SHP77 treated with DMSO at 0.1 percent for 48 hours (cell line): ENCODE results near the gene CD244.
A peak's percentile ranks its signal among the peaks of the same experiment; 100 is the strongest.

ENCODE experiments used
- DNase-seq: peaks from one replicate; lab custom pipeline; 2025; lab: John Stamatoyannopoulos, UW

CD244 gene

DNA sequence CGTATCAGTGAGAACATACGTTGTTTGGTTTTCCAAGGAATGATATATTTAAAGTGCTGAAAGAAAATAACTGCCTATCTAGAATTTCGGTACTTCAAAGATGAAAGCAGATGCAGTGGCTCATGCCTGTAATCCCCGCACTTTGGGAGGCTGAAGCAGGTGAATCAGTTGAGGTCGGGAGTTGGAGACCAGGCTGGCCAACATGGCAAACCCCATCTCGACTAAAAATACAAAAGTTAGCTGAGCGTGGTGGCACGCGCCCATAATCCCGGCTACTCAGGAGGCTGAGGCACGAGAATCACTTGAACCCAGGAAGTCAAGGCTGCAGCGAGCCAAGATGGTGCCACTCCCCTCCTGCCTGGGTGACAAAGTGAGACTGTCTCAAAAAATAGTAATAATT, 16.4 kb downstream of the CD244 start:
- no peak for DNase-seq

DNA sequence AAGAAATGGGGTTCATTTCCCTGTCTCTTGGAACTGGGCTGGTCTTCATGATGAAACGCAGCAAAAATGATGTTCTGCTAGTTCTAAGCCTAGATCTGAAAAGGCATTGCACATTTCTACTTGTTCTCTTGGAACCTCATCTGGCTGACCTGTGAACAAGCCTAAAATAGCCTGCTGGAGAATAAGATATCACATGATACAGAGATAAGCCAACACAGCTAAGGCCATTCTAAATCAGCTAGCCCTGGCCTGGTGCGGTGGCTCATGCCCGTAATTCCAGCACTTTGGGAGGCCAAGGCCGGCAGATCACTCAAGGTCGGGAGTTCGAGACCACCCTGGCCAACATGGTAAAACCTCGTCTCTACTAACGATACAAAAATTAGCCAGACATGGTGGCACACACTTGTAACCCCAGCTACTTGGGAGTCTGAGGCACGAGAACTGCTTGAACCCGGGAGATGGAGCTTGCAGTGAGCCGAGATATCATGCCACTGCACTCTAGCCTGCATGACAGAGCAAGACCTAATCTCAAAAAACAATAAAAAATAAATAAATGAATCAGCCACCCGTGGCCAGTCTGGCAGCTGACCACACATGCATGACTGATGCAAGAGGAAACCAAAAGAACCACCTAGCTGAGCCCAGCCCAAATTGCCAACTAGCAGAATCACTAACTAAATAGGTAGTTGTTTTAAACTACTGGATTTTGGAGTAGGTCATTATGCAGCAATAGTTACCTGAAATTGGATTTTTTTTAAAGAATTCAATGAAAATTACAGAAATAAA, 18.0 kb downstream of the CD244 start:
- DNase-seq = no peak

- no peak for DNase-seq
Observed at GRCh38 chr1:160841079-160841478, 21.6 kb downstream of the CD244 start.

- no peak for DNase-seq
Observed at GRCh38 chr1:160839746-160840145, 22.9 kb downstream of the CD244 start.

GRCh38 chr1:160838888-160839287, 23.8 kb downstream of the CD244 start:
- no peak for DNase-seq

DNA sequence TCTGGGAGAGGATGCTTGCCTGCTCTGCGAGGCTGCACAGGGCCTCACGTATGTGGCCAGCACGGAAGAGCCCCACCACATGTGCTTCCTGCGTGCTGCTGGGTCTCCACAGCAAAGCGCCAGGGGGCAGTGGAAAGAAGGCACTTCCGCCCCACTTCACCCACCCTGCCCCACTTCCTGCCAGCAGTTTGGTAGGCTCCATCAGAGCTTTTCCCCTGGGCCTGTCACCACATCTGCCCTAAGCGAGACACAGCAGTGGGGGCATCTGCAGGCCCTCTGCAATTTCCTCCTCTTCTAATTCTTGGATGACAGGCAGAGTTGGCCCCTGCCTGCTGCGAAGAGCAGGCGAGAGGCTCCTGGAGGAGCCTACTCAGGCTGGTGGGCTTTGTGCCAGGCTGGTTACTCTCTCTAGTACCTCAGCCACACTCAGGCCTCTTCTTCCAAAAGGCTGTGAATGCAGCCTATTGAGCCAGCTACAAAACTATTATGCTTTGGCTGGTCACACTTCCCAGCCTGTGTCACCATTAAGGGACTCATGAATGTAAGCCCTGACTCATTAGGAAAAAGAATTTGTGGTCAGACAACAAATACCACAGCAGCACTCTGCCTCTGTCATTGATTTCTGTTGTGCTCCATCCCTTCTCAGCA, 25.0 kb downstream of the CD244 start:
- no peak for DNase-seq

DNA sequence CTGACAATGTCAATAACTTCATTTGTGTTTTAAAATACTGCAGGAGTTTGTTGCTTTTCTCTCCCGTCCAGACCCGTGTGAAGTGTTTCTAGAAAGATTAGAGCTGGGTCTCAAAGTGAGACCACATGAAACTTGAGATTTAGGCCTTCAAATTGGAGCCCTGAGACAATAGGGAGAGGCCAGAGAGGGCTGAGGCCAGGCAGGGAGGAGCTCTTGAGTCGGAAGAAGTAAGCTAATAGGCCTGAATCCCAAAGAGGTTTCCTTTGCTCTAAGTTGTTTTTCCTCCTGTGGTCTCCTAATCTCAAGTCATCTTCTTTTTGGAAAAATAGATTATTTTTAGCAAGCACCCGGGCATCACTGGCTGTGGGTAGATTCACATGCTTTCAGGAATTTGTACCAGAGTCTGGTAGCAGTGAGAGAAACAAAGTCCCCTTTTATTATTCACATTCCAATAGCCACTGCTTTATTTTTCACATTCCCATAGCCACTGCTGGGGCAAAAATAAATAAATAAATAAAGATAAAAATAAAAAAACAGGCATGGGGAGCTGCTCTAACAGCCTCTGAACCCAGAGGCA, 25.6 kb downstream of the CD244 start:
- no peak for DNase-seq

DNA sequence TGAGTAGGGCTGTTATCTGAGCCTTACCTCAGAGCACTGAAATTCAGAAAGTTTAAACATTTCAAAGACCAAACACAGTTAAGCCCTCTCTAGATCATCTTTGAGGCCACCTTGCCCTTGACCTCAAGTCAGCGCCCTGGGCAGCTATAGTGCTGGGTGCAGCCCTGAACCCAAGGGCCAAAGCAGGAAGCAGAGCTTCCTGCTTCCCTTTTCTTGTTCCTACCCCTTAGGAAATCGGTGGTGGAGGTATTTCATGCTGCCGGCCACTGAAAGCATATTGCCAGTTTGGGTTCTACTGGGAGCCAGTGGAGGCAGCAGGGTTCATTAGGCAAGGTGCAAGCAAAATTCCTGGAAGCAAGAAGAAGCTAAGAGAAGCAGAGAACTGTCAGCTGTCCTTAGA, 26.1 kb downstream of the CD244 start:
- DNase-seq = no peak

DNA sequence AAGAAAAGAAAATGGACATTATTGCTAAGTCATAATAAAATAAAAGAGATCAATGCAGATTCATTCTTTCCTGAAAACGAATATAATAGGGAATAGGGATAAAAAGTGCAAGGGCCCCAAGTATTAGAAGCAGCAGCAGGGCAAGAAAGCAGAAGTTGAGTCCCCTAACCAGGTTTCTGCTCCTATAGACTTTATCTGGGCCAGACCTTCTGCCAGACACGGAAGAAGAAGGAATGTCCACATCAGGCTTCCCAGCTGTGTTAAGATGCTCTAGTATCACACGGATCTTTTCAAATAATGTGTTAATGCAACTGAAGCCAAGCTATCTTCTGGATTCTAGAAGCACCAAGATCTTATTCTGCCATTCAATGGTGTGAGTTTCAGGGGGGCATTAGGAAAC, 26.9 kb downstream of the CD244 start:
- no peak for DNase-seq

- peak; percentile 37 for DNase-seq
Observed at GRCh38 chr1:160834945-160835565, 27.6 kb downstream of the CD244 start.

GRCh38 chr1:160830321-160831153, 32.1 kb downstream of the CD244 start:
- DNase-seq = no peak

DNA sequence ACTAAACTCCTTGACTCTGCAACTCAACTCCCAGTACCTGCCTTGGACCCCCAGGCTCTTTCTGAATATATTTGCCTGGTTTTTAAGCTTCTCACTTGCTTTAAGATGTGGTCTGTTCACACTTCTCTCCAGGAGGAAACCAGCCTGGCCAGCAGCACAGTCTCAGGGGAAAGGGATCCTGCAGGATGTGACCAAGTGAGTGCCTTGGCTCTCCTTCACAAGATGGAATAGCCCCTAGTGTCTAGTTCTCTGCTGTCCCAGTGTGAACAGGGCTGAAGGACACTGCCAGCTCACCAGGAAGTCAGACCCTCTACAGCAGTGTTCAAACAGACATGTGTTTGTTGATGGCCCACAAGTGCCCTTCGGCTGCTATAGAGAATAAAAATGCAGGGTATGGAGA, 32.9 kb downstream of the CD244 start:
- no peak for DNase-seq

GRCh38 chr1:160827418-160827817, 35.3 kb downstream of the CD244 start:
- no peak for DNase-seq

DNA sequence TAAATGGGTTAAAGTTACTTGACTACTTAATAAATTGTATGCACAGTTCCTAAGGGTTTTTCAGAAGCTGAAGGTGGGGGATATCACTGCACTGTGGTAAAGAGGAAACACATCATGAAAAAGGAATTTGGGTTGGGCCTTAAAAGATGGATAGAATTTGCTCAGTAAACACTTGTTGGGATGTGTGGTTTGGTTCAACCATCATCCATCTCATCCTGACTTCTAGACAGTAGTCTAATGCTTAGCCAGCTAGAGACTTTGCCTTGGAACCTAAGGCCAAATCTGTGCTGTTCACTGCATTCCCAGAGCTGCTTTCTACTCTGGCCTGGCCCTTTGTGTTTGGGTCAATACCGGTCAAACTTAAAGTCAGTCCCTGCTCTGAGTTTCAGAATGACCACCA, 36.1 kb downstream of the CD244 start:
- DNase-seq = no peak

DNA sequence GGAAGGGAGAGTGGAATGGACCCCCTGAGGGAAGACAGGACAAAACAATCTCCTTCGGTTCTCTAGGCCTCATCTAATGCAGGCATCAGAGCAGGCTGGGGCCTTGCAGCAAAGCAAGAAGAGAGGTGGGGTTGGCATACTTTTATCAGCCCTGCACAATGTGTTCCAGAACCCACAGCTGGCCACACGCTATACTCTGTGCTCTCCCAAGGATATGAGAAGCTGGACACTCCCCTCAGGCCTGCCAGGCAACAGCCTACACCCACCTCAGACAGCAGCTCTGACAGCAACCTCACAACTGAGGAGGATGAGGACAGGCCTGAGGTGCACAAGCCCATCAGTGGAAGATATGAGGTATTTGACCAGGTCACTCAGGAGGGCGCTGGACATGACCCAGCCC, 39.4 kb downstream of the CD244 start:
- no peak for DNase-seq

- no peak for DNase-seq
Observed at GRCh38 chr1:160821627-160822026, 41.1 kb downstream of the CD244 start.

DNA sequence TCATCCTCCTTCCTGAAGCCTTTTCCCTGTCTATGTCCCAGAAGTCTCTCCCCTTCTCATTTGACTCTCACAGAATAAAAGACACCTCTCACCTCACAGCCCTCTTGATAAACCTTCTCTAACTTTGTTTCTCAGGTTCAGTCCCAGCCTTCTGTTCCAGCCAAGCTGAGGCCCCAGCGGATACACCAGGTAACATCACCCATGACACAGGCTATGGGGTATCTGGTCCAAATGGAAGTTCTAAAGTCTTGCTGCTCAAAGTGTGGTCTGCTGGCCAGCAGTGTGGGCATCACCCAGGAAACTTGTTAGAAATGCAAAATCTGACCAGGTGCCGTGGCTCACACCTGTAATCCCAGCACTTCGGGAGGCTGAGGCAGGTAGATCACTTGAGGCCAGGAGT, 43.5 kb downstream of the CD244 start:
- DNase-seq = no peak

- DNase-seq = no peak
Observed at GRCh38 chr1:160818207-160818937, 44.3 kb downstream of the CD244 start.

DNA sequence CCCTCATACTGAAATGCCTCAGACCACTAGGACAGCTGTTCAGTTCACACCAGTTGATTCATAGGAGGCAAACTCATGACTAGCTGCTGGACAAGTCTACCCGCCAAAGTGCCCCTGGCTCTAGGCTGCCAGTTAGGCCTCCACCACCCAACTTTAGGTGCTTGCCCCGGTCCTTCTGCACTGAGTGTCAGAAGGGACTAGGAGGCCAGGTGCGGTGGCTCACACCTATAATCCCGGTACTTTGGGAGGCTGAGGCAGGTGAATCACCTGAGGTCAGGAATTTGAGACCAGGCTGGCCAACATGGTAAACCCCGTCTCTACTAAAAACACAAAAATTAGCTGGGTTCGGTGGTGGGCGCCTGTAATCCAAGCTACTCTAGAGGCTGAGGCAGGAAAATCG, 47.8 kb downstream of the CD244 start:
- DNase-seq = no peak

- DNase-seq = no peak
Observed at GRCh38 chr1:160814316-160814715, 48.4 kb downstream of the CD244 start.

DNA sequence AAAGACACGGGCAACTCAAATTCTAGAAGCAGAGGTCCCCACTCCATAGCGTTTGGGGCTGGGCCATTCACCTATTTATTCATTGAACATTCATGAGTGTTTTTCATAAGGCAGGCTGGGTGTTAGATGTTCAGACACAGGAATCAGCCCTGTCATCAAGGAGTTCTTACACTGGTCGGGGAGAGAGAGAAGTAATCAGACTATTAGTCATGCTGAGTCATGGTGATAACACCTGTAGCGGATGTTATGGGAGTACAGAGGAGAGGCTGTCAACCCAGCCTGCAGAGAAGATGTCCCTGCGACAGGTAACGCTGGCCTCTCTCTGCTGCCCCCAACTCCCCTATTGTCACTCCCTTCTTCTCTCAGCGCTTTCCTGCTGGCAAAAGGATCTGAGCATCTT, 49.5 kb downstream of the CD244 start:
- DNase-seq = no peak
